Esophagus muscularis mucosa (tissue), 4 donors: ENCODE data around the gene KLC1. TPM values are rescaled to one million over a fixed set of nuclear protein-coding genes. Genes with fewer than 3 reads are reported as not detected.
"Not testable (repeated sequence)": the region's sequence is repeated elsewhere in the genome, so short reads cannot be mapped to it uniquely, and the experiment has no call there.

Source experiments
- DNase-seq: peaks from one replicate; pipeline ENCODE4 v3.0.0-alpha.2; 2017; ENCODE audit errors: extremely low spot score
- H3K27ac ChIP-seq, 4 donors: fragments of 200-600 bp; sonication (generic); replicated peaks in 1 of 4; 1 replicate in 3 of 4; 2 replicates in 1 of 4; pipeline ENCODE4 v1.5.1; 2016 to 2019; ENCODE audit warnings: mild to moderate bottlenecking in 1 of 4
- H3K27me3 ChIP-seq, 4 donors: fragments of 200-600 bp; sonication (generic); one replicate each; pipeline versions ENCODE4 v1.5.1 to v1.6.0; 2016 to 2019
- H3K36me3 ChIP-seq, 4 donors: fragments of 200-600 bp; sonication (generic); one replicate each; pipeline ENCODE4 v1.5.1; 2016 to 2019
- H3K4me1 ChIP-seq, 4 donors: fragments of 200-600 bp; sonication (generic); one replicate each; pipeline ENCODE4 v1.5.1; 2016 to 2019
- H3K4me3 ChIP-seq, 4 donors: fragments of 200-600 bp; sonication (generic); 1 replicate in 2 of 4; 2 replicates in 2 of 4; pipeline ENCODE4 v1.5.1; 2016 to 2019; ENCODE audit warnings: mild to moderate bottlenecking in 4 of 4, moderate library complexity in 1 of 4
- H3K9me3 ChIP-seq, 4 donors: fragments of 200-600 bp; sonication (generic); 1 replicate in 3 of 4; 2 replicates in 1 of 4; pipeline ENCODE4 v1.5.1; 2016 to 2019
- EP300 ChIP-seq: sonication (generic); formaldehyde crosslinking; IDR thresholded peaks from one replicate; pipeline ENCODE4 v1.6.1; 2017; ENCODE audit warnings: antibody characterized with exemption
- POLR2A ChIP-seq: fragments of 450-650 bp; IDR thresholded peaks from one replicate; pipeline ENCODE4 v1.6.1; 2017; ENCODE audit warnings: antibody characterized with exemption, moderate library complexity, mild to moderate bottlenecking, low read depth
- POLR2AphosphoS5 ChIP-seq, 2 donors: sonication (generic); formaldehyde crosslinking; IDR thresholded peaks; one replicate each; pipeline ENCODE4 v1.6.1; 2017; ENCODE audit warnings: antibody characterized with exemption in 2 of 2
- WGBS: methylation state at CpG from one replicate; pipeline ENCODE4 v1.1.5; 2018; 5-methylcytosine and 5-hydroxymethylcytosine counted together
- intact Hi-C: fragments of 100-400 bp; cut with DNase I; formaldehyde crosslinking; loops from one replicate; pipeline ENCODE4 v1.15.1; 2023
- total RNA-seq, 4 donors: library from RNA; depleted of rRNA; stranded (reverse); fragments of >200 nt; gene quantifications; one replicate each; pipeline versions ENCODE4 v1.1.0 to v1.2.1, GENCODE V29; 2016
- TF ChIP-seq, protein P1 (sequence below), 3 experiments: fragments of 200-600 bp in 2 of 3; fragments of 450-650 bp in 1 of 3; sonication (generic) in 2 of 3; IDR thresholded peaks; one replicate each; pipeline ENCODE4 v1.5.1; 2017 to 2019; ENCODE audit warnings: antibody characterized with exemption in 3 of 3, mild to moderate bottlenecking in 2 of 3, moderate library complexity in 1 of 3

The KLC1 gene
- total RNA-seq, 4 donors from 2014 or later = 285 to 343 (median 312) TPM

DNA sequence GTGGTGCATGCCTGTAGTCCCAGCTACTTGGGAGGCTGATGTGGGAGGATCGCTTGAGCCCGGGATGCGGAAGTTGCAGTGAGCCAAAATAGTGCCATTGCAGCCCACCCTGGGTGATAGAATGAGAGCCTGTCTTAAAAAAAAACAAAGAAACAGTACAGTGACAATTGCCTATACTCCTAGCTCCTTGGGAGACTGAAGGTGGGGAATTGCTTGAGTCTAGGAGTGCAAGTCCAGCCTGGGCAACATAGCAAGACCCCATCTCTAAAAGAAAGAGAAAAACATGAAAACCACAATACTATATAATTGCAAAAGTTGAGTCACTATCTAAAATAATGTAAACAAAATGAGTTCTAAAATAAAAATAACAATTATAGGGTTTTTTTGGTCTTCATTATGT is 20.0 kb downstream of the KLC1 start:
- intact Hi-C loops = no loop called here
- WGBS = 97% methylated on average over 3 of the region's 3 CpGs
- Histone ChIP-seq H3K27ac (no peak overlapping the region), H3K27me3 (no peaks in the 10 kb centered on the region), H3K9me3 (no peaks in the 10 kb centered on the region), H3K4me3 (no peak overlapping the region), H3K36me3 (no peaks in the 10 kb centered on the region), H3K4me1 (peaks cover 30 to 83% (median 67%) of the 10 kb centered on the region in 4 donors)
- no peak for DNase-seq
- TF ChIP-seq POLR2AphosphoS5 (IDR thresholded peaks at IDR 0.05) (no peak), EP300 (no peak), POLR2A (no peak)
- TF ChIP-seq, protein P1, sequence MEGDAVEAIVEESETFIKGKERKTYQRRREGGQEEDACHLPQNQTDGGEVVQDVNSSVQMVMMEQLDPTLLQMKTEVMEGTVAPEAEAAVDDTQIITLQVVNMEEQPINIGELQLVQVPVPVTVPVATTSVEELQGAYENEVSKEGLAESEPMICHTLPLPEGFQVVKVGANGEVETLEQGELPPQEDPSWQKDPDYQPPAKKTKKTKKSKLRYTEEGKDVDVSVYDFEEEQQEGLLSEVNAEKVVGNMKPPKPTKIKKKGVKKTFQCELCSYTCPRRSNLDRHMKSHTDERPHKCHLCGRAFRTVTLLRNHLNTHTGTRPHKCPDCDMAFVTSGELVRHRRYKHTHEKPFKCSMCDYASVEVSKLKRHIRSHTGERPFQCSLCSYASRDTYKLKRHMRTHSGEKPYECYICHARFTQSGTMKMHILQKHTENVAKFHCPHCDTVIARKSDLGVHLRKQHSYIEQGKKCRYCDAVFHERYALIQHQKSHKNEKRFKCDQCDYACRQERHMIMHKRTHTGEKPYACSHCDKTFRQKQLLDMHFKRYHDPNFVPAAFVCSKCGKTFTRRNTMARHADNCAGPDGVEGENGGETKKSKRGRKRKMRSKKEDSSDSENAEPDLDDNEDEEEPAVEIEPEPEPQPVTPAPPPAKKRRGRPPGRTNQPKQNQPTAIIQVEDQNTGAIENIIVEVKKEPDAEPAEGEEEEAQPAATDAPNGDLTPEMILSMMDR (IDR thresholded peaks at IDR 0.05) = no peak

DNA sequence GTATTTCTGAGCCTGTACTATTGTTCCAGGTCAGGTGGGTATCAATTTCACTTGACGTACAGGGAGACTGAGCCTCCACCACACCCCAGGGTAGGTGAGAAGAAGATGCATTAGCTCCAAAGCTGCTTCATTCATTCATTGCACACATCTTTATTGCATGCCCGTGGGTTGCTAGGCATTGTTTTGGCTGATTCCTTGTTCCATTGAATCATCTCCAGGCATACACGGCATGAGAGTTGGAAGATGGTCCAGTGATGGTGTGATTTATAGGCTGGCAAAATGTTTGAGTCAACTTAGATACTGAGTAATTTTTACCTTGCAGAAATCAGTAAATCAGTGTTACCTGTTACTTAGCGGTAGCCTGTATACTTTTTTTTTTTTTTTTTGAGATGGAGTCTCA is 21.2 kb downstream of the KLC1 start:
- intact Hi-C loops = no loop called here
- 68% methylated on average over 4 of the region's 4 CpGs for WGBS
- Histone ChIP-seq H3K4me3 (no peak overlapping the region), H3K4me1 (peaks cover 33 to 83% (median 74%) of the 10 kb centered on the region in 4 donors), H3K27me3 (no peaks in the 10 kb centered on the region), H3K9me3 (no peaks in the 10 kb centered on the region), H3K27ac (no peak overlapping the region), H3K36me3 (peaks cover 7 to 8% (median 8%) of the 10 kb centered on the region in 4 donors)
- TF ChIP-seq, protein P1 (IDR thresholded peaks at IDR 0.05) = no peak
- no peak for TF ChIP-seq EP300
- no peak for DNase-seq

- H3K4me1 ChIP-seq = peaks cover 34 to 77% (median 70%) of the 10 kb centered on the region in 4 donors
- intact Hi-C loops = no loop called here
- TF ChIP-seq POLR2AphosphoS5 (IDR thresholded peaks at IDR 0.05) = no peak
- TF ChIP-seq, protein P1 (IDR thresholded peaks at IDR 0.05) = no peak
- no peak for TF ChIP-seq EP300
- TF ChIP-seq POLR2A = no peak
- 76% methylated on average over 7 of the region's 7 CpGs for WGBS
- no peaks in the 10 kb centered on the region for H3K9me3 ChIP-seq
- peaks cover 18 to 22% (median 22%) of the 10 kb centered on the region in 4 donors for H3K36me3 ChIP-seq
- no peak overlapping the region for H3K27ac ChIP-seq
- H3K27me3 ChIP-seq = no peaks in the 10 kb centered on the region
- no peak for DNase-seq
- no peak overlapping the region for H3K4me3 ChIP-seq
Observed at GRCh38 chr14:103651585-103651984, 22.6 kb downstream of the KLC1 start.

DNA sequence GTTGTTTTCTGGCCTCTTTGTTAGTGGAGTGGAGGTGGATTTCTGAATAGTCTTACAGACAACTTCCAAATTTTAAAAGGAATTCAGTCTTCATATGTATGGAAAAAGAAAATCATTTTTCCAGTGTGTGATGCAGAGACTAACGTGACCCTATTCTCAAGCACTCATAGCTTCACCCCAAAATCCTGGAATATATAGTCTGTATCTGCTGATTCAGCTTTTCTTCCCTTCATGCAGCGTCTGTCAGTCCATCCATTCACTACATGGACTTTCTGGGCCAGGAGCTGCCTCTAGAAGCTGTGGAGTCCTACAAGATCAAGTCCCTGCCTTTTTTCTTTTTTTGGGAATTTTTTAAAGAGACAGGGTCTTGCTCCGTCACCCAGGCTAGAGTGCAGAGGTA is 23.8 kb downstream of the KLC1 start:
- TF ChIP-seq, protein P1 (IDR thresholded peaks at IDR 0.05) = no peak
- TF ChIP-seq EP300 = no peak
- no peak for TF ChIP-seq POLR2AphosphoS5 (IDR thresholded peaks at IDR 0.05)
- TF ChIP-seq POLR2A = no peak
- Histone ChIP-seq H3K27me3 (no peaks in the 10 kb centered on the region), H3K4me1 (peaks cover 42 to 80% (median 71%) of the 10 kb centered on the region in 4 donors), H3K9me3 (no peaks in the 10 kb centered on the region), H3K27ac (peak overlapping the region; percentile 25 to 58 (median 50)), H3K4me3 (no peak overlapping the region), H3K36me3 (peaks cover 18 to 34% (median 33%) of the 10 kb centered on the region in 4 donors)
- WGBS = 63% methylated on average over 3 of the region's 3 CpGs
- DNase-seq = no peak
- intact Hi-C loops = no loop called here

DNA sequence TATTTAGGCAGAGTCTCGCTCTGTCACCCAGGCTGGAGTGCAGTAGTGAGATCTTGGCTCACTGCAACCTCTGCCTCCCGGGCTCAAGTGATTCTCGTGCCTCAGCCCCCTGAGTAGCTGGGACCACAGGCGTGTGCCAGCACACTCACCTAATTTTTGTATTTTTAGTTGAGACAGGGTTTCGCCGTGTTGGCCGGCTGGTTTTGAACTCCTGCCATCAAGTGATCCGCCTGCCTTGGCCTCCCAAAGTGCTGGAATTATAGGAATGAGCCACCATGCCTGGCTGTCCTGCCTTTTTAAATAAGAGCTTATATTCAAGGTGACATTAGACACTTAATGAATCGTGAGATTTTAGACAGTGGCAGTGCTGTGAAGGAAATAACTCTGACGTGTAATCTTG is 24.3 kb downstream of the KLC1 start:
- 27% methylated on average over 10 of the region's 10 CpGs for WGBS
- peaks cover 42 to 78% (median 74%) of the 10 kb centered on the region in 4 donors for H3K4me1 ChIP-seq

More for the DNA sequence above, 24.3 kb downstream of the KLC1 start:
- peak overlapping the region; percentile 25 to 58 (median 50) for H3K27ac ChIP-seq
- DNase-seq, intact Hi-C loops, H3K9me3 ChIP-seq, H3K27me3 ChIP-seq: not testable (repeated sequence)
- H3K4me3 ChIP-seq = peak overlapping the region in 1 of 4 donors; percentile 4
- peaks cover 18 to 40% (median 38%) of the 10 kb centered on the region in 4 donors for H3K36me3 ChIP-seq
